ENCODE measurements around the gene ETV2.

- TF ChIP-seq, protein P1, sequence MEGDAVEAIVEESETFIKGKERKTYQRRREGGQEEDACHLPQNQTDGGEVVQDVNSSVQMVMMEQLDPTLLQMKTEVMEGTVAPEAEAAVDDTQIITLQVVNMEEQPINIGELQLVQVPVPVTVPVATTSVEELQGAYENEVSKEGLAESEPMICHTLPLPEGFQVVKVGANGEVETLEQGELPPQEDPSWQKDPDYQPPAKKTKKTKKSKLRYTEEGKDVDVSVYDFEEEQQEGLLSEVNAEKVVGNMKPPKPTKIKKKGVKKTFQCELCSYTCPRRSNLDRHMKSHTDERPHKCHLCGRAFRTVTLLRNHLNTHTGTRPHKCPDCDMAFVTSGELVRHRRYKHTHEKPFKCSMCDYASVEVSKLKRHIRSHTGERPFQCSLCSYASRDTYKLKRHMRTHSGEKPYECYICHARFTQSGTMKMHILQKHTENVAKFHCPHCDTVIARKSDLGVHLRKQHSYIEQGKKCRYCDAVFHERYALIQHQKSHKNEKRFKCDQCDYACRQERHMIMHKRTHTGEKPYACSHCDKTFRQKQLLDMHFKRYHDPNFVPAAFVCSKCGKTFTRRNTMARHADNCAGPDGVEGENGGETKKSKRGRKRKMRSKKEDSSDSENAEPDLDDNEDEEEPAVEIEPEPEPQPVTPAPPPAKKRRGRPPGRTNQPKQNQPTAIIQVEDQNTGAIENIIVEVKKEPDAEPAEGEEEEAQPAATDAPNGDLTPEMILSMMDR (conservative IDR thresholded peaks at IDR 0.05; ENCODE audit: low read depth, low read length) = no peak
- TF ChIP-seq EZH2 (IDR thresholded peaks at IDR 0.05; ENCODE audit: borderline replicate concordance, low read depth, low read length, poor library complexity, severe bottlenecking) = no peak
Measured at GRCh38 chr19:35628565-35629331, 12.8 kb upstream of the ETV2 start, which contains the start of gene RBM42.
